SK-N-SH treated with all-trans-retinoic acid at 6 μM for 48 hours (cell line): ENCODE results near the gene BCAS4.

Source experiments
- GLIS3 ChIP-seq: fragments of 250-450 bp; sonication (Bioruptor Pico); IDR thresholded peaks from 2 replicates; pipeline ENCODE4 v1.5.0; 2020; ENCODE audit warnings: mild to moderate bottlenecking, moderate library complexity
- ISL1 ChIP-seq: fragments of 250-450 bp; sonication (Bioruptor Pico); IDR thresholded peaks from 2 replicates; pipeline ENCODE4 v2.1.2; 2022; ENCODE audit warnings: mild to moderate bottlenecking, moderate library complexity
- TF ChIP-seq, protein P1 (sequence below): fragments of 250-450 bp; sonication (Bioruptor Pico); IDR thresholded peaks from 2 replicates; pipeline ENCODE4 v1.8.0; 2020; ENCODE audit warnings: mild to moderate bottlenecking, moderate library complexity, borderline replicate concordance

DNA sequence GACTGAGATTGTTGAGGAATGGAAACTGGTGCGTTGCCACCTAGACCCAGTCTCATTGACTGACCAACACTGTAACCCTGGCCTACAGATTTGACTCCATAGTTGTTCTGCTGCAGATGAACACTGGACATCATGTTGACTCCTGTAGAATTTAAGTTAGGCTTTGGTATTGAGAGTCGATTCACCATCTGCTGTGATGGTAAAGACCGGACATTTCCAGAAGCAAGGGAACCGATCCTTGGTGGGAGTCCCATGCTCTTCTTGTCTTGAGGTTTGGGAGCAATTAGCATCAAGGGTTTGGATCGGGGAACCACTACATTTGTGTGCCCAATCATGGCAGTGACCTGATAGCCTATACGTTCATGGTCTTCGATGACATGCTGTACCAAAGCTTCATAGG lies 98.8 kb downstream of the BCAS4 start:
- no peak for TF ChIP-seq ISL1 (CRISPR knock-in tag)
- TF ChIP-seq, protein P1, sequence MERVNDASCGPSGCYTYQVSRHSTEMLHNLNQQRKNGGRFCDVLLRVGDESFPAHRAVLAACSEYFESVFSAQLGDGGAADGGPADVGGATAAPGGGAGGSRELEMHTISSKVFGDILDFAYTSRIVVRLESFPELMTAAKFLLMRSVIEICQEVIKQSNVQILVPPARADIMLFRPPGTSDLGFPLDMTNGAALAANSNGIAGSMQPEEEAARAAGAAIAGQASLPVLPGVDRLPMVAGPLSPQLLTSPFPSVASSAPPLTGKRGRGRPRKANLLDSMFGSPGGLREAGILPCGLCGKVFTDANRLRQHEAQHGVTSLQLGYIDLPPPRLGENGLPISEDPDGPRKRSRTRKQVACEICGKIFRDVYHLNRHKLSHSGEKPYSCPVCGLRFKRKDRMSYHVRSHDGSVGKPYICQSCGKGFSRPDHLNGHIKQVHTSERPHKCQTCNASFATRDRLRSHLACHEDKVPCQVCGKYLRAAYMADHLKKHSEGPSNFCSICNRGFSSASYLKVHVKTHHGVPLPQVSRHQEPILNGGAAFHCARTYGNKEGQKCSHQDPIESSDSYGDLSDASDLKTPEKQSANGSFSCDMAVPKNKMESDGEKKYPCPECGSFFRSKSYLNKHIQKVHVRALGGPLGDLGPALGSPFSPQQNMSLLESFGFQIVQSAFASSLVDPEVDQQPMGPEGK (CRISPR knock-in tag) = no peak
- TF ChIP-seq GLIS3 (CRISPR knock-in tag) = no peak
